IMR-90 (cell line): ENCODE data around the gene HSH2D. TPM values are rescaled to one million over a fixed set of nuclear protein-coding genes. Genes with fewer than 3 reads are reported as not detected.
"Not testable (repeated sequence)": the region's sequence is repeated elsewhere in the genome, so short reads cannot be mapped to it uniquely, and the experiment has no call there.

Experiments used
- ATAC-seq: fragments of 200-7000 bp; cut with Tn5 transposase; 2 replicates; pipeline ENCODE4 v1.9.1; 2020; ENCODE audit warnings: low read depth, mild to moderate bottlenecking, moderate library complexity
- BruUV-seq: library from RNA; stranded (reverse); fragments of 400-500 nt; replicated peaks from 2 replicates; lab custom pipeline; 2021; lab: Mats Ljungman, UMichigan
- CTCF ChIA-PET: fragments of 300-600 bp; formaldehyde crosslinking; extraction: SDS; loops from one replicate; lab custom pipeline; 2021; ENCODE audit warnings: antibody characterized with exemption; lab: Yijun Ruan, JAX
- POLR2A ChIA-PET: fragments of 300-600 bp; sonication (Branson Sonifier 250); formaldehyde crosslinking; loops from one replicate; lab custom pipeline; 2022; ENCODE audit warnings: antibody characterized with exemption; ENCODE audit not compliant: unreplicated experiment; lab: Charles Lee
- DNase-seq: peaks from one replicate; pipeline ENCODE4 v3.0.0; 2013
- H2AFZ ChIP-seq: replicated peaks from 2 replicates; pipeline ENCODE3; 2013; ENCODE audit warnings: low read length, mild to moderate bottlenecking; ENCODE audit not compliant: poor library complexity
- H2AK5ac ChIP-seq: 2 replicates; pipeline ENCODE4 v1.6.1; 2013; ENCODE audit warnings: low read depth, low read length, inconsistent platforms
- H2AK9ac ChIP-seq: replicated peaks from 2 replicates; pipeline ENCODE3; 2013; ENCODE audit warnings: mild to moderate bottlenecking, low read depth, low read length, moderate library complexity; ENCODE audit not compliant: poor library complexity
- H2BK120ac ChIP-seq: 2 replicates; pipeline ENCODE4 v1.6.1; 2013; ENCODE audit warnings: low read depth, low read length, inconsistent platforms
- H2BK15ac ChIP-seq: 3 replicates; pipeline ENCODE4 v1.6.1; 2013; ENCODE audit warnings: low read depth, low read length, inconsistent platforms
- H2BK20ac ChIP-seq: 2 replicates; pipeline ENCODE4 v1.6.1; 2013; ENCODE audit warnings: low read depth, mild to moderate bottlenecking, inconsistent platforms, low read length, moderate library complexity
- H2BK5ac ChIP-seq: 2 replicates; pipeline ENCODE4 v1.6.1; 2013; ENCODE audit warnings: mild to moderate bottlenecking, low read depth, low read length, inconsistent platforms; ENCODE audit not compliant: poor library complexity, severe bottlenecking
- H3K14ac ChIP-seq: replicated peaks from 2 replicates; pipeline ENCODE4 v1.6.1; 2013; ENCODE audit warnings: low read depth, low read length, inconsistent platforms
- H3K18ac ChIP-seq: 2 replicates; pipeline ENCODE4 v1.6.1; 2013; ENCODE audit warnings: low read depth, low read length, control low read depth
- H3K23ac ChIP-seq: 2 replicates; pipeline ENCODE4 v1.6.1; 2013; ENCODE audit warnings: low read depth, low read length, inconsistent platforms
- H3K27ac ChIP-seq: 2 replicates; pipeline ENCODE4 v1.5.1; 2013; ENCODE audit warnings: mild to moderate bottlenecking, control low read depth, low read length; ENCODE audit not compliant: insufficient read depth
- H3K27me3 ChIP-seq: 2 replicates; pipeline ENCODE4 v1.6.1; 2013; ENCODE audit warnings: low read length; ENCODE audit not compliant: control insufficient read depth, insufficient read depth
- H3K36me3 ChIP-seq: 2 replicates; pipeline ENCODE4 v1.6.1; 2013; ENCODE audit warnings: low read length, mixed read lengths; ENCODE audit not compliant: control insufficient read depth, insufficient read depth
- H3K4ac ChIP-seq: 2 replicates; pipeline ENCODE4 v1.6.1; 2013; ENCODE audit warnings: low read depth, low read length, inconsistent platforms
- H3K4me1 ChIP-seq: 2 replicates; pipeline ENCODE4 v1.6.1; 2013; ENCODE audit warnings: low read length, mixed read lengths; ENCODE audit not compliant: control insufficient read depth, insufficient read depth
- H3K4me2 ChIP-seq: 2 replicates; pipeline ENCODE4 v1.6.1; 2013; ENCODE audit warnings: low read depth, mild to moderate bottlenecking, control low read depth, low read length, moderate library complexity
- H3K4me3 ChIP-seq: 2 replicates; pipeline ENCODE4 v1.5.1; 2013; ENCODE audit warnings: low read depth, mild to moderate bottlenecking, control low read depth, low read length, moderate library complexity; ENCODE audit not compliant: insufficient read depth
- H3K56ac ChIP-seq: 2 replicates; pipeline ENCODE4 v1.6.1; 2013; ENCODE audit warnings: low read length, inconsistent platforms; ENCODE audit not compliant: insufficient read depth; ENCODE audit errors: extremely low read depth
- H3K79me1 ChIP-seq, 2 experiments: 2 replicates each; pipeline ENCODE4 v1.6.1; 2013; ENCODE audit warnings: low read length in 2 of 2, inconsistent platforms in 1 of 2, low read depth in 1 of 2
- H3K9ac ChIP-seq: 2 replicates; pipeline ENCODE4 v1.6.1; 2013; ENCODE audit warnings: low read depth, low read length, control low read depth
- H3K9me1 ChIP-seq: 2 replicates; pipeline ENCODE4 v1.6.1; 2013; ENCODE audit warnings: low read length, inconsistent platforms; ENCODE audit not compliant: insufficient read depth
- H3K9me3 ChIP-seq: 2 replicates; pipeline ENCODE4 v1.6.1; 2013; ENCODE audit warnings: low read length; ENCODE audit not compliant: control insufficient read depth, insufficient read depth
- H4K20me1 ChIP-seq: 2 replicates; pipeline ENCODE4 v1.6.1; 2013; ENCODE audit warnings: low read length, inconsistent platforms; ENCODE audit not compliant: insufficient read depth
- H4K5ac ChIP-seq: 2 replicates; pipeline ENCODE4 v1.6.1; 2013; ENCODE audit warnings: mild to moderate bottlenecking, low read depth, low read length, control low read depth
- H4K8ac ChIP-seq, 2 experiments: 2 replicates each; pipeline ENCODE4 v1.6.1; 2013; ENCODE audit warnings: low read depth in 2 of 2, low read length in 2 of 2, control low read depth in 1 of 2, inconsistent platforms in 1 of 2
- H4K91ac ChIP-seq: 2 replicates; pipeline ENCODE4 v1.6.1; 2013; ENCODE audit warnings: low read depth, low read length, inconsistent platforms; ENCODE audit not compliant: insufficient read depth
- CEBPB ChIP-seq: IDR thresholded peaks from 2 replicates; pipeline ENCODE4 v1.6.1; 2012; ENCODE audit warnings: low read depth, low read length, improper control_type of control experiment
- POLR2A ChIP-seq: IDR thresholded peaks from 2 replicates; pipeline ENCODE4 v1.6.1; 2012; ENCODE audit warnings: mild to moderate bottlenecking, low read depth, low read length
- RCOR1 ChIP-seq: IDR thresholded peaks from 2 replicates; pipeline ENCODE4 v1.6.1; 2012; ENCODE audit warnings: mild to moderate bottlenecking, low read length, improper control_type of control experiment; ENCODE audit not compliant: insufficient replicate concordance
- SMC3 ChIP-seq: fragments of 150-350 bp; IDR thresholded peaks from 2 replicates; pipeline ENCODE4 v1.6.1; 2016; ENCODE audit warnings: low read depth, mild to moderate bottlenecking, antibody characterized with exemption, low read length, moderate library complexity
- WGBS, 2 experiments: methylation state at CpG; one replicate each; pipeline versions ENCODE4 v1.1.5 to v1.1.7; 2013; ENCODE audit warnings: missing lambda C conversion rate in 2 of 2; ENCODE audit not compliant: insufficient read length in 1 of 2; ENCODE audit errors: extremely low coverage in 2 of 2; 5-methylcytosine and 5-hydroxymethylcytosine counted together
- dilution Hi-C: fragments of 300-500 bp; cut with HindIII; formaldehyde crosslinking; loops from one replicate; pipeline ENCODE4 v1.14.3; 2018; ENCODE audit warnings: low sequenced_read_pairs; ENCODE audit not compliant: unreplicated experiment
- in situ Hi-C: fragments of 300-500 bp; cut with MboI; formaldehyde crosslinking; loops from 3 replicates; pipeline ENCODE4 v1.14.3; 2019; ENCODE audit warnings: low sequenced_read_pairs, inconsistent platforms, mixed read lengths
- intact Hi-C: fragments of 100-400 bp; cut with micrococcal nuclease; formaldehyde crosslinking; loops from 2 replicates; pipeline ENCODE4 v1.10.0; 2022
- polyA plus RNA-seq, 3 experiments: library from polyadenylated mRNA; depleted of rRNA; stranded (reverse); fragments of >200 nt; gene quantifications; 2 replicates each; pipeline ENCODE4 v1.2.3, GENCODE V29; 2012; ENCODE audit warnings: low replicate concordance in 1 of 3
- total RNA-seq: library from RNA; depleted of rRNA; stranded (reverse); fragments of >200 nt; gene quantifications from 2 replicates; pipeline ENCODE4 v1.2.3, GENCODE V29; 2012

The HSH2D gene
- total and polyA plus RNA-seq, 2 of the 4 experiments (the other 2 are of a cell fraction) = not detected

DNA sequence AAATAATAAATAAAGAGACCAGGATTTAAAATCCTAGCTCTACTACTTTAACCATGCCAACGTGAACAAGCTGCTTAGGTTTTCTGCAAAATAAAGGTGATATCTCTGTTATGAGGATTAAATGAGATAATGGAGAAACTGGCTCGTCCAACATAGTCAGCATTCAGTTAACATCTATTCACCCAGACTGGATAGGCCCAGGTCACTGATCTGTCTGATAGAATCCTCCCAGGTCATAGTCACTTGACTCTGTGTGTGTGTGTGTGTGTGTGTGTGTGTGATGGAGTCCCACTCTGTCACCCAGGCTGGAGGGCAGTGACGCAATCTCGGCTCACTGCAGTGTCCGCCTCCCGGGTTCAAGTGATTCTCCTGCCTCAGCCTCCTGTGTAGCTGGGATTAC, 44.7 kb upstream of the HSH2D start:
- H2BK5ac ChIP-seq = no peak overlapping the region
- H3K14ac ChIP-seq = no peak overlapping the region
- H3K27ac ChIP-seq = no peak overlapping the region
- no peak overlapping the region for H2AK9ac ChIP-seq
- no peak overlapping the region for H4K5ac ChIP-seq
- ChIA-PET CTCF (no interaction called here), POLR2A (no interaction called here)
- DNase-seq = no peak
- no peak overlapping the region for H3K4me2 ChIP-seq
- H3K9me3 ChIP-seq = no peaks in the 10 kb centered on the region
- H3K4me3 ChIP-seq = no peak overlapping the region
- no peak overlapping the region for H2AK5ac ChIP-seq
- no peak overlapping the region for H2BK20ac ChIP-seq
- no peak overlapping the region for H2BK120ac ChIP-seq
- H3K56ac ChIP-seq = no peak overlapping the region
- H3K27me3 ChIP-seq = no peaks in the 10 kb centered on the region
- no TSS peak for BruUV-seq
- H3K36me3 ChIP-seq = peaks cover 80% of the 10 kb centered on the region
- H2AFZ ChIP-seq = no peak overlapping the region
- dilution Hi-C loops (no loop called here), in situ Hi-C loops (no loop called here), intact Hi-C loops (no loop called here)
- TF ChIP-seq SMC3 (no peak), CEBPB (peak; percentile 43; the same call in 1 of the 2 replicates), POLR2A (peak; percentile 56; the same call in 1 of the 2 replicates), RCOR1 (no peak)
- peaks cover 7% of the 10 kb centered on the region; the same call in 1 of the 2 replicates for H3K4me1 ChIP-seq
- WGBS, 2 experiments = 100% methylated on average over 4 of the region's 6 CpGs; no CpG with 5 or more reads in 1 of the 2 experiments
- H3K18ac ChIP-seq = no peak overlapping the region
- no peak overlapping the region for H2BK15ac ChIP-seq
- peaks cover 14 to 69% of the 10 kb centered on the region in 2 experiments for H3K79me1 ChIP-seq
- peaks cover 95% of the 10 kb centered on the region for H4K20me1 ChIP-seq
- no peak overlapping the region for H3K23ac ChIP-seq
- no peak overlapping the region for H4K8ac ChIP-seq
- H3K9ac ChIP-seq = no peak overlapping the region
- H3K9me1 ChIP-seq = peaks cover 3% of the 10 kb centered on the region; the same call in 1 of the 2 replicates
- no peak overlapping the region for H3K4ac ChIP-seq
- no peak for ATAC-seq
- no peak overlapping the region for H4K91ac ChIP-seq

DNA sequence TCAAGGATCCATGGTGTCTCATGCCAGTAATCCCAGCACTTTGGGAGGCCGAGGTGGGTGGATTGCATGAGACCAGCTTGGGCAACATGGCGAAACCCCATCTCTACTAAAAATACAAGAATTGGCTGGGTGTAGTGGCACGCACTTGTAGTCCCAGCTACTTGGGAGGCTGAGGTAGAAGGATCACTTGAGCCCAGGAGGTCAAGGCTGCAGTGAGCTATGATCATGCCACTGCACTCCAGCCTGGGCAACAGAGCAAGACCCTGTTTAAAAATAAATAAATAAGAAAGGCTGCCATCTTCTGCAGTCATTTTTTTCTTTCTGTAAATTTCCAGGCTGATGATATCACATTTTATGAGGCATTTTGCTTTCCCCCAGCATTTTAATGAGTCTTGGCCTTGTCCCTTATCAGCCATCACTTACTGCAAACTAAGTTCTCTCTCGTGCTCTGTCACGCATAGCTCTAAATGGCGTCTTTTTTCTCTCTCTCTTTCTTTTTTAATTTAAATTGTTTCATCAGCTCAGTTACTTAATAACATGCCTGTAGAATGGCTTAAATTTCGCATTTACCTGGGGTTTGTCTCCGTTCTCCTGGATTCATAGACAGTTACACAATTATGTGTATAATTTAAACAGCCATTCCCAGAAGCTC, 44.0 kb upstream of the HSH2D start:
- H4K5ac ChIP-seq, H4K8ac ChIP-seq, H2BK20ac ChIP-seq, POLR2A ChIA-PET, intact Hi-C loops, H3K4me1 ChIP-seq, H3K27ac ChIP-seq, H3K18ac ChIP-seq, CTCF ChIA-PET, H3K23ac ChIP-seq, H2AK5ac ChIP-seq, H2BK120ac ChIP-seq, H3K9me1 ChIP-seq, ATAC-seq, H3K27me3 ChIP-seq, H3K4me3 ChIP-seq, in situ Hi-C loops, H2BK5ac ChIP-seq, H2BK15ac ChIP-seq, H3K4ac ChIP-seq, BruUV-seq, H2AFZ ChIP-seq, H4K91ac ChIP-seq, H2AK9ac ChIP-seq, H3K4me2 ChIP-seq, dilution Hi-C loops, H3K56ac ChIP-seq, H3K9ac ChIP-seq, H3K9me3 ChIP-seq, DNase-seq, H3K14ac ChIP-seq: not testable (repeated sequence)
- H3K36me3 ChIP-seq = peaks cover 79% of the 10 kb centered on the region
- WGBS, 2 experiments = 92% methylated on average over 3 of the region's 8 CpGs; no CpG with 5 or more reads in 1 of the 2 experiments
- peaks cover 14 to 67% of the 10 kb centered on the region in 2 experiments for H3K79me1 ChIP-seq
- peaks cover 90% of the 10 kb centered on the region for H4K20me1 ChIP-seq
